Astrocyte of the cerebellum (primary cell): ENCODE results near the gene SLC25A45.

ENCODE experiments used
- DNase-seq: peaks from one replicate; pipeline ENCODE4 v3.0.0-alpha.2; 2011; ENCODE audit warnings: low read depth
- H3K4me3 ChIP-seq: 2 replicates; pipeline ENCODE4 v1.5.1; 2011; ENCODE audit warnings: mild to moderate bottlenecking, low read depth, low read length, moderate library complexity
- in situ Hi-C: cut with HindIII; loops from 2 replicates; pipeline ENCODE4 v1.10.0; 2017; ENCODE audit warnings: low sequenced_read_pairs
- TF ChIP-seq, protein P1 (sequence below): IDR thresholded peaks from 2 replicates; pipeline ENCODE4 v1.5.1; 2012; ENCODE audit warnings: low read length, low read depth, moderate library complexity, mild to moderate bottlenecking; ENCODE audit errors: missing control alignments

SLC25A45 gene

DNA sequence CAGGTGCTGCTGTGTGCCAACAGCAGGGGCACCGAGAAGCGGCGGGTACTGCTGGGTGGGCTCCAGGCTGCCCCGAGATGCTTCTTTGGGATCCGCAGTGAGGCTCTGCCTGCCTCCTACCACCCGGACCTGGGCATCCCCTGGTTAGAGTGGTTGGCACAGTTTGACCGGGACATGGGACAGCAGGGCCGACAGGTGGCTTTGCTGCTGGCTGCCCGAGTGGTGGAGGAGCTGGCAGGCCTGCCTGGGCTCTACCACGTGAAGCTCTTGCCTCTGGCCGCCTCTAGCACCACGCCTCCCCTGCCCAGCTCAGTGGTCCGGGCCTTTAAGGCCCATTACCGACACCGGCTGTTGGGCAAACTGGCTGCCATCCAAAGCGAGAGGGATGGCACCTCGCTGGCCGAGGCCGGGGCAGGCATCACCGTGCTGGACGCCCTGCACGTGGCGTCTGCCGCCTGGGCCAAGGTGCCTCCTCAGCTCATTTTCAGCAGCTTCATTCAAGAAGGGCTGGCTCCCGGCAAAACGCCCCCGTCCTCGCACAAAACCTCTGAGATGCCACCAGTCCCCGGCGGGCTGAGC lies 26.0 kb downstream of the SLC25A45 start:
- no peak overlapping the region for H3K4me3 ChIP-seq
- TF ChIP-seq, protein P1, sequence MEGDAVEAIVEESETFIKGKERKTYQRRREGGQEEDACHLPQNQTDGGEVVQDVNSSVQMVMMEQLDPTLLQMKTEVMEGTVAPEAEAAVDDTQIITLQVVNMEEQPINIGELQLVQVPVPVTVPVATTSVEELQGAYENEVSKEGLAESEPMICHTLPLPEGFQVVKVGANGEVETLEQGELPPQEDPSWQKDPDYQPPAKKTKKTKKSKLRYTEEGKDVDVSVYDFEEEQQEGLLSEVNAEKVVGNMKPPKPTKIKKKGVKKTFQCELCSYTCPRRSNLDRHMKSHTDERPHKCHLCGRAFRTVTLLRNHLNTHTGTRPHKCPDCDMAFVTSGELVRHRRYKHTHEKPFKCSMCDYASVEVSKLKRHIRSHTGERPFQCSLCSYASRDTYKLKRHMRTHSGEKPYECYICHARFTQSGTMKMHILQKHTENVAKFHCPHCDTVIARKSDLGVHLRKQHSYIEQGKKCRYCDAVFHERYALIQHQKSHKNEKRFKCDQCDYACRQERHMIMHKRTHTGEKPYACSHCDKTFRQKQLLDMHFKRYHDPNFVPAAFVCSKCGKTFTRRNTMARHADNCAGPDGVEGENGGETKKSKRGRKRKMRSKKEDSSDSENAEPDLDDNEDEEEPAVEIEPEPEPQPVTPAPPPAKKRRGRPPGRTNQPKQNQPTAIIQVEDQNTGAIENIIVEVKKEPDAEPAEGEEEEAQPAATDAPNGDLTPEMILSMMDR = no peak
- in situ Hi-C loops = no loop called here
- DNase-seq = no peak

GRCh38 chr11:65355776-65356393 lies 26.6 kb downstream of the SLC25A45 start:
- TF ChIP-seq, protein P1 = no peak
- peak overlapping the region; percentile 21 for H3K4me3 ChIP-seq
- no peak for DNase-seq
- in situ Hi-C loops = no loop called here

GRCh38 chr11:65355013-65355775 lies 27.3 kb downstream of the SLC25A45 start:
- H3K4me3 ChIP-seq = peak overlapping the region; percentile 48
- in situ Hi-C loops = no loop called here
- TF ChIP-seq, protein P1 = no peak
- DNase-seq = no peak

- in situ Hi-C loops = no loop called here
- H3K4me3 ChIP-seq = peak within 1 kb of the TSS; percentile 48
- peak; percentile 78 for DNase-seq
- TF ChIP-seq, protein P1 = no peak
These were observed 28.0 kb downstream of the SLC25A45 start, which contains the start of gene TIGD3 for GRCh38 chr11:65354265-65355012. TSS of gene TIGD3 (plus strand) at chr11:65354751. CDS start at chr11:65355809, 1,058 bp downstream.

GRCh38 chr11:65353900-65354264 lies 28.6 kb downstream of the SLC25A45 start:
- TF ChIP-seq, protein P1 = no peak
- peak overlapping the region; percentile 48 for H3K4me3 ChIP-seq
- no peak for DNase-seq
- in situ Hi-C loops = no loop called here

- in situ Hi-C loops = no loop called here
- no peak overlapping the region for H3K4me3 ChIP-seq
- DNase-seq = no peak
- TF ChIP-seq, protein P1 = no peak
These were observed 29.1 kb downstream of the SLC25A45 start for GRCh38 chr11:65353376-65353775.
